GM06990 (cell line): ENCODE results near the gene CRYBB3.

Experiments used
- DNase-seq: peaks from one replicate; pipeline ENCODE4 v3.0.0-alpha.2; 2011; ENCODE audit not compliant: insufficient read length; ENCODE audit errors: extremely low read depth
- H3K27me3 ChIP-seq: replicated peaks from 2 replicates; pipeline ENCODE4 v1.6.0; 2011; ENCODE audit warnings: low read length; ENCODE audit not compliant: control insufficient read depth, insufficient read depth
- H3K36me3 ChIP-seq: 2 replicates; pipeline ENCODE4 v1.5.1; 2011; ENCODE audit warnings: low read length; ENCODE audit not compliant: control insufficient read depth, insufficient read depth
- H3K4me3 ChIP-seq: replicated peaks from 2 replicates; pipeline ENCODE4 v1.5.1; 2011; ENCODE audit warnings: low read depth, mild to moderate bottlenecking, control low read depth, low read length
- TF ChIP-seq, protein P1 (sequence below): IDR thresholded peaks from 2 replicates; pipeline ENCODE4 v1.5.1; 2011; ENCODE audit warnings: low read length, control low read depth, mild to moderate bottlenecking, inconsistent platforms; ENCODE audit not compliant: insufficient read depth, poor library complexity, severe bottlenecking

The CRYBB3 gene

DNA sequence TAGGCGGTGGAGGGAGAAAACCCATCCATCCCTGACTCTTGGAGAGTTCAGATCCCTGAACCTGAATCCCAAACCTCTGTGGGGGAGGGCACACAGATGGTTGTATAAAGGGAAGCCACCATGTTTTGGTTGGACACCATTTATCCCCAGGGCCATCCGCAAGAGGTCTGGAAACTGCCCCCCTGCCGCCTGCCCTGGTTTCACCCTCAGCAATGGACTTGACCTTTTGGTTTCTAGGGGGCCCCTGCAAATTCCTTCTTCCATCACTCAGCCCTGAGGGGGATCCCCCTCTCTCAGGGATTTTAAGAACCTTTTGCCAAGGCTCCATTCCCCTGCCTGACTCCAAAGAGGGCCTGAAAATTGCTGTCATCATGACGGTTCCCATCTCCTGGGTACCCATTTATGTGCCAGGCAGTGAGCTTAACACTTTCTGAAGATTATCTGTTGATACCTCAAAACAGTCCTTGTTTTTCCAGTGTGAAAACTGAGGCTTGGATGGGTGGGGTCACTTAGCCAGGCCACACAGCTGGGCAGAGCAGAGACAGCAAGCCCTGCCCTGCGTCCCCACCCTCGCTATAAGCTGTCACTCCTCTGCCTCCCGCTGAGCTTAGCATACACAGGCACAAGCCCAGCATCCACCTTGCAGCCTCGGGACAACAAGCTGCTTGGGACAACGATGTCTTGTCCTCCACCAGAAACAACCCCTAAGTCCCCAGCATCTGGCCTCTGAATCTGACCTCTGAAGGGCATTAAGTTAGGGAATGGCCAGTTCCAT lies 33.2 kb upstream of the CRYBB3 start:
- H3K36me3 ChIP-seq, result no peaks in the 10 kb centered on the region
- H3K4me3 ChIP-seq, result no peak overlapping the region
- TF ChIP-seq, protein P1, sequence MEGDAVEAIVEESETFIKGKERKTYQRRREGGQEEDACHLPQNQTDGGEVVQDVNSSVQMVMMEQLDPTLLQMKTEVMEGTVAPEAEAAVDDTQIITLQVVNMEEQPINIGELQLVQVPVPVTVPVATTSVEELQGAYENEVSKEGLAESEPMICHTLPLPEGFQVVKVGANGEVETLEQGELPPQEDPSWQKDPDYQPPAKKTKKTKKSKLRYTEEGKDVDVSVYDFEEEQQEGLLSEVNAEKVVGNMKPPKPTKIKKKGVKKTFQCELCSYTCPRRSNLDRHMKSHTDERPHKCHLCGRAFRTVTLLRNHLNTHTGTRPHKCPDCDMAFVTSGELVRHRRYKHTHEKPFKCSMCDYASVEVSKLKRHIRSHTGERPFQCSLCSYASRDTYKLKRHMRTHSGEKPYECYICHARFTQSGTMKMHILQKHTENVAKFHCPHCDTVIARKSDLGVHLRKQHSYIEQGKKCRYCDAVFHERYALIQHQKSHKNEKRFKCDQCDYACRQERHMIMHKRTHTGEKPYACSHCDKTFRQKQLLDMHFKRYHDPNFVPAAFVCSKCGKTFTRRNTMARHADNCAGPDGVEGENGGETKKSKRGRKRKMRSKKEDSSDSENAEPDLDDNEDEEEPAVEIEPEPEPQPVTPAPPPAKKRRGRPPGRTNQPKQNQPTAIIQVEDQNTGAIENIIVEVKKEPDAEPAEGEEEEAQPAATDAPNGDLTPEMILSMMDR, result no peak
- no peak for DNase-seq
- H3K27me3 ChIP-seq, result no peaks in the 10 kb centered on the region; the same call in 1 of the 2 replicates

DNA sequence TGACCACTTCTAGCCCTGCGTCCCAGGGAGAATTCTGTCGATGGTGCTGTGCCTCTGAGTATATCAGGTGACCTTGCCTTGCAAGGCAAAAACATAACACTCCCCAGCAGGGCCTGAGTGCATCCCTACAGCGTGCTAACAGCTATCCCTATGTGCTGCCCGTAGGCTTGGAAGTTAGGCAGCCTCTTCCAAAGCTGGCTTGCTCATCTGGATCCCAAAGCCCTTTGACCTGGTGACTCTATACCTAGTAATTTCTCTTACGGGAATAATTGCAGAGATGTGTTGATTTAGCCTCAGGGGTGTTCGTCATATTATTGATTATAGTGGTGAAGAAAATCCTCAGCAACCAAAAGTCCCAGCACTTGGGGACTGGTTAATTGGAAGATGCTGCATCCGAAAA lies 32.6 kb upstream of the CRYBB3 start:
- H3K27me3 ChIP-seq, result no peaks in the 10 kb centered on the region; the same call in 1 of the 2 replicates
- no peak overlapping the region for H3K4me3 ChIP-seq
- H3K36me3 ChIP-seq, result no peaks in the 10 kb centered on the region
- DNase-seq, result no peak
- TF ChIP-seq, protein P1, result no peak

DNA sequence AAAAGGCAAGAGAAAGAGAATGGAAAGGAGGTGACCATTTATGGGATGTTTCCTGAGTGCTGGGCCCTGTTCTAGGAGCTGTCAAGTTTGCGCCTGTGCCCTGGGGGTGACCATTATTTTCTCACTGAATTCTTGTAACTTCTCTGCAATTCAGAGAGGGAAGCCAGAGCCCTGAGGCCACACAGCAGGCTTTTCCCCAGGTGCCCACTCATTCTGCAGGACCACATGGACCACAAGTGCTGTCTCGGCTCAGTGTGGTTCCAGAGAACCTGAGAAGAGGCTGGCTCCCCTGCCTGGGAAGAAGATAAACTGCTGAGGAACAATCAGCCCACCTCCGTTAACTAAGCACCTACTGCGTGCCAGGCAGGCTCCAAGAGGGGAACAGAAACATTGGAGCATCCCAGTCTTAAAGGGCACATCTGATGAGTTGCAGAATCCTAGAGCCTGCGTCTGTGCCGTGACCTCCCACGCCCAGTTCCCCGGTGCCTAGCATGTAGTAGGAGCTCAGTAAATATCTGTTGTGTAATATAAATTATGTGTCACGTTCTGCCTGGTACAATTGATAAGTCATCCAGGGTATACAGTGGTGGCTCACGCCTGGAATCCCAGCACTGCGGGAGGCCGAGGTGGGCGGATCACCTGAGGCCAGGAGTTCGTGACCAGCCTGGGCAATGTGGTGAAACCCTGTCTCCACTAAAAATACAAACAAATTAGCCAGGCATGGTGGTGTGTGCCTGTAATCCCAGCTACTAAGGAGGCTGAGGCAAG lies 31.6 kb upstream of the CRYBB3 start:
- H3K4me3 ChIP-seq, result no peak overlapping the region
- no peak for DNase-seq
- TF ChIP-seq, protein P1, result no peak
- H3K27me3 ChIP-seq, result no peaks in the 10 kb centered on the region; the same call in 1 of the 2 replicates
- no peaks in the 10 kb centered on the region for H3K36me3 ChIP-seq

DNA sequence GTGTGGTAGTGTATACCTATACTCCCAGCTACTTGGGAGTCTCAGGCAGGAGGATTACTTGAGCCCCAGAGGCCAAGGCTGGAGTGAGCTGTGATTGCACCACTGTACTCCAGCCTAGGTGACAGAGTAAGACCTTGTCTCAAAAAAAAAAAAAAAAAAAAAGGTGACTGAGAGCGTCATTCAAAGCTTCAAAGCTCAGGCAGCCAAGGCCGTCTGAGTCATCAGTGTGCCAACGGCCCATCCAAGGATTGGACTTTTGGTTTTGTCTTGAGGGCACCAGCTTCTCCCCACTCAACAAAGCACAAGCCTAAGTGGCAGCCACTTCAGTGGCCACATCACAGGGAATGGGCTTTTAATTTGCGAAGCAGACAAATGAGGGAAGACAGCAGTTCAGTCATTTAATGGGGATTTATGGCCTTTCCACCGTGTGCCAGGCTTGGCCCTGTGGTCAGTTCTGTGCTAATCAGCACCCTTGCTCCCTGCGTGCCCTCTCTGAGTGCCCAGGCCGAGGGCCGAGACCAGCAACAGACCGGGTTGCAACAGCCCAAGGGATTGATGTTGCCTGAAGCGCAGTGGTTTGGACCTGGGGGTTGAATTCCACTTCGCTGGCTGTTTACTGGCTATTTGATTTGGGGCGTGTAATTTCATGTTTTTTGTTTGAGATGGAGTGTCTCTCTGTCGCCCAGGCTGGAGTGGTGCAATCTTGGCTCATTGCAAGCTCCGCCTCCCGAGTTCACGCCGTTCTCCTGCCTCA lies 30.2 kb upstream of the CRYBB3 start:
- no peak for DNase-seq
- Histone ChIP-seq H3K27me3 (no peaks in the 10 kb centered on the region; the same call in 1 of the 2 replicates), H3K36me3 (no peaks in the 10 kb centered on the region), H3K4me3 (no peak overlapping the region)
- TF ChIP-seq, protein P1, result no peak

DNA sequence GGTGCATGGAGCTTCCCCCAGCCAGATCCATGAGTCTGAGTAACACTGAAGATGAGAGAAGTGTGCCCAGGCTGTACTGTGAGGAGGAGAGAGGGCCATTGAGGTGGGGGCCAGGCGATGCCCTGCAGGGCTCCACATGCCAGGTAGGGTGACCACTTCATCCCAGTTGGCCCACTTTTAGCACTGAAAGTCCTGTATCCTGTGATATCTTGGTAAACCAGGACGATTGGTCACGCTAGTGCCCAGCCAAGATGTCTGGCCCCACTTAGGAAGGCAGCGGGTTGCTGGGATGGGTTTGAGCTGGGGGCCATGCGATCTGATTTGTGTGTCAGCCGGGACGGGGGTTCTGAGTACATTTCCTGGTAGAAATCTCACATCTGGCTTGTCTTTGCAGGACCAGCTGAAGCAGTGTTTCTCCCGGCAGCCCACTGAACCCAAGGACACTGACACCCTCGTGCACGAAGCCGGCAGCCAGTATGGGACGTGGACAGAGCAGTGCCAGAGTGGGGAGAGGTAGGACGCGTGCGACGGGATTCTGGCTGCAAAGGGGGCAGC lies 29.2 kb upstream of the CRYBB3 start:
- Histone ChIP-seq H3K36me3 (no peaks in the 10 kb centered on the region), H3K27me3 (no peaks in the 10 kb centered on the region; the same call in 1 of the 2 replicates), H3K4me3 (no peak overlapping the region)
- no peak for DNase-seq
- TF ChIP-seq, protein P1, result no peak
